Mesendoderm (in vitro differentiated cells): Measurements from ENCODE around the gene PIP5K1A.
A peak's percentile ranks its signal among the peaks of the same experiment; 100 is the strongest.

Experiments
- DNase-seq: peaks from one replicate; pipeline ENCODE4 v3.0.0; 2013
- H2AK5ac ChIP-seq: 2 replicates; pipeline ENCODE4 v1.6.1; 2013; ENCODE audit warnings: low read length, inconsistent platforms
- H2BK120ac ChIP-seq: 2 replicates; pipeline ENCODE4 v1.6.1; 2013; ENCODE audit warnings: low read depth, mild to moderate bottlenecking, low read length, moderate library complexity, mixed read lengths
- H2BK15ac ChIP-seq: replicated peaks from 2 replicates; pipeline ENCODE4 v1.6.1; 2013; ENCODE audit warnings: low read depth, mild to moderate bottlenecking, moderate library complexity
- H2BK5ac ChIP-seq: 2 replicates; pipeline ENCODE4 v1.6.1; 2013; ENCODE audit warnings: low read length, inconsistent platforms
- H3K18ac ChIP-seq: 2 replicates; pipeline ENCODE4 v1.6.1; 2013; ENCODE audit warnings: mild to moderate bottlenecking, low read length, mixed read lengths
- H3K23ac ChIP-seq: one replicate; pipeline ENCODE4 v1.6.1; 2013; ENCODE audit warnings: low read length
- H3K27ac ChIP-seq: 2 replicates; pipeline ENCODE4 v1.5.1; 2013; ENCODE audit warnings: low read depth, mild to moderate bottlenecking, inconsistent platforms, low read length, moderate library complexity
- H3K27me3 ChIP-seq: 2 replicates; pipeline ENCODE4 v1.6.1; 2013; ENCODE audit warnings: low read length, control low read depth, mild to moderate bottlenecking, inconsistent platforms; ENCODE audit not compliant: insufficient read depth, poor library complexity
- H3K36me3 ChIP-seq: 2 replicates; pipeline ENCODE4 v1.6.1; 2013; ENCODE audit warnings: low read length, inconsistent platforms; ENCODE audit not compliant: control insufficient read depth, insufficient read depth
- H3K4ac ChIP-seq: one replicate; pipeline ENCODE4 v1.6.1; 2013; ENCODE audit warnings: low read depth, mild to moderate bottlenecking, low read length, moderate library complexity
- H3K4me1 ChIP-seq: 2 replicates; pipeline ENCODE4 v1.6.1; 2013; ENCODE audit warnings: low read depth, low read length, inconsistent platforms; ENCODE audit not compliant: control insufficient read depth
- H3K4me2 ChIP-seq: 2 replicates; pipeline ENCODE4 v1.6.1; 2013; ENCODE audit warnings: low read length
- H3K4me3 ChIP-seq: 2 replicates; pipeline ENCODE4 v1.5.1; 2013; ENCODE audit warnings: mild to moderate bottlenecking, low read length
- H3K56ac ChIP-seq: one replicate; pipeline ENCODE4 v1.6.1; 2013; ENCODE audit warnings: low read length
- H3K79me1 ChIP-seq: 2 replicates; pipeline ENCODE4 v1.6.1; 2013; ENCODE audit warnings: low read length, inconsistent platforms
- H3K79me2 ChIP-seq: 2 replicates; pipeline ENCODE4 v1.6.1; 2013; ENCODE audit warnings: mild to moderate bottlenecking, low read length; ENCODE audit not compliant: control insufficient read depth, insufficient read depth
- H3K9ac ChIP-seq: 2 replicates; pipeline ENCODE4 v1.6.1; 2013; ENCODE audit warnings: low read length, inconsistent platforms
- H4K5ac ChIP-seq: one replicate; pipeline ENCODE4 v1.6.1; 2013; ENCODE audit warnings: low read length
- H4K8ac ChIP-seq: one replicate; pipeline ENCODE4 v1.6.1; 2013; ENCODE audit warnings: low read depth, mild to moderate bottlenecking, control low read depth, low read length, moderate library complexity
- WGBS: extraction: QIAGEN DNeasy Blood & Tissue Kit; methylation state at CpG from one replicate; pipeline ENCODE4 v1.1.7; 2013; ENCODE audit warnings: low lambda C conversion rate, missing lambda C conversion rate; ENCODE audit not compliant: insufficient coverage; ENCODE audit errors: extremely low coverage; 5-methylcytosine and 5-hydroxymethylcytosine counted together

Gene PIP5K1A

GRCh38 chr1:151167116-151167515 lies 31.2 kb upstream of the PIP5K1A start:
- Histone ChIP-seq H3K36me3 (no peaks in the 10 kb centered on the region), H3K9ac (peak overlapping the region; percentile 75), H2AK5ac (no peak overlapping the region), H3K4me1 (no peaks in the 10 kb centered on the region), H3K79me1 (no peaks in the 10 kb centered on the region), H3K23ac (no peak overlapping the region), H3K27ac (no peak overlapping the region), H3K27me3 (no peaks in the 10 kb centered on the region), H3K56ac (peak overlapping the region; percentile 79), H3K4me2 (no peak overlapping the region), H2BK5ac (no peak overlapping the region), H2BK15ac (no peak overlapping the region), H3K79me2 (no peaks in the 10 kb centered on the region), H4K5ac (no peak overlapping the region), H3K4ac (no peak overlapping the region), H2BK120ac (no peak overlapping the region), H3K4me3 (no peak overlapping the region), H4K8ac (no peak overlapping the region), H3K18ac (no peak overlapping the region)
- WGBS = no CpG with 5 or more reads among the region's 6 CpGs
- DNase-seq = no peak

DNA sequence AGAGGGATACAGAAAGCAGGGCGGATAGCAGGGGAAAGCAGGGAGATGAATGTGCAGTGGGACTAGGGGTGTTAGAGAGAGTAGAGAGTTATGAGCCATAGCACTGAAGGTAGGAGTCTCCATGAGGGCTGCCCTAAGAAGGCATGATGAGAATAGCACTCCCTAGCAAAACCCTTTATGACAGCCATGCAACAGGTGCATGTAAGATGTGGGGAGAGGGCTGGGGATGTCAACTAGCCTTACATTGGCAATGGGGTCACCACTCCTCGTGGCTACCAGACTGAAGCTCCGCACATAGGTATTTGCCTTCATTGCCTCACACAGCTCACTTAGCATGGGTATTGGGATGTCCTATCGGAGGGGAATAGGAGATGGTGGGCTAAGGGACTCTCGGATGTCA lies 27.2 kb upstream of the PIP5K1A start:
- Histone ChIP-seq H3K27me3 (no peaks in the 10 kb centered on the region), H3K4me2 (no peak overlapping the region), H3K36me3 (peaks cover 1% of the 10 kb centered on the region), H3K79me1 (no peaks in the 10 kb centered on the region), H2BK120ac (no peak overlapping the region), H3K79me2 (no peaks in the 10 kb centered on the region), H4K8ac (no peak overlapping the region), H2AK5ac (no peak overlapping the region), H3K56ac (no peak overlapping the region), H4K5ac (no peak overlapping the region), H3K23ac (no peak overlapping the region), H2BK5ac (no peak overlapping the region), H3K9ac (no peak overlapping the region), H3K4me1 (no peaks in the 10 kb centered on the region), H3K4ac (no peak overlapping the region), H3K27ac (no peak overlapping the region), H3K4me3 (no peak overlapping the region), H2BK15ac (no peak overlapping the region), H3K18ac (no peak overlapping the region)
- no peak for DNase-seq
- no CpG with 5 or more reads among the region's 5 CpGs for WGBS

- H2BK120ac ChIP-seq = no peak overlapping the region
- no peak overlapping the region for H2BK5ac ChIP-seq
- no peak overlapping the region for H3K18ac ChIP-seq
- DNase-seq = no peak
- no peak overlapping the region for H2AK5ac ChIP-seq
- H3K27me3 ChIP-seq = no peaks in the 10 kb centered on the region
- H3K4ac ChIP-seq = no peak overlapping the region
- no peak overlapping the region for H2BK15ac ChIP-seq
- no peak overlapping the region for H3K9ac ChIP-seq
- no peak overlapping the region for H4K5ac ChIP-seq
- no peak overlapping the region for H3K27ac ChIP-seq
- no peak overlapping the region for H3K23ac ChIP-seq
- H3K36me3 ChIP-seq = peaks cover 1% of the 10 kb centered on the region
- no CpG with 5 or more reads among the region's 6 CpGs for WGBS
- H3K4me2 ChIP-seq = no peak overlapping the region
- H4K8ac ChIP-seq = no peak overlapping the region
- no peaks in the 10 kb centered on the region for H3K79me1 ChIP-seq
- H3K4me3 ChIP-seq = no peak overlapping the region
- no peaks in the 10 kb centered on the region for H3K79me2 ChIP-seq
- no peak overlapping the region for H3K56ac ChIP-seq
- no peaks in the 10 kb centered on the region for H3K4me1 ChIP-seq
Observed at GRCh38 chr1:151175041-151175741, 23.2 kb upstream of the PIP5K1A start.

DNA sequence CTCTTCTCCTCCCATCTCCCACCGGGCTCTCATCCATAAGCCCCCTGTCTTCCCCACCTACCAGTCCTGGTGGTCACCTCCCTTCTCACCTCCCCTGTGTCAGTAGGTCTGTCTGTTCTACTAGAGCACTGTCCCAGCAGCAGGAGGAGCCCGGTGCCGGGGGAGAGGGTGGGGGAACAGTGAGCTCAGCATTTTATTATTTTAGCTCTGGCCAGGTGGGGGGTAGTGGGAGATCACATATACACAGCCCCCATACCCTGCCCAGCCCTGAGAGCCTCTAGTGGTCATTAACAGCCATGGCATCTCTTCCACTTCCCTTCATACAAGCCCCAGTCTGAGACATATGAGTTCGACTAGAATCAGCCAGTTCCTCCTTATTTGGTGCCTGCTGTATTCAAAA lies 22.5 kb upstream of the PIP5K1A start, which contains the start of gene TMOD4:
TMOD4 (minus strand) TSS at position 119 of the 400 bp plus-strand sequence. CDS start 1,106 bp downstream, outside the sequence.
- Histone ChIP-seq H3K4me3 (no peak within 1 kb of the TSS), H3K23ac (no peak within 1 kb of the TSS), H4K5ac (no peak within 1 kb of the TSS), H3K79me2 (no peaks in the 10 kb centered on the region), H2AK5ac (no peak within 1 kb of the TSS), H3K18ac (no peak within 1 kb of the TSS), H4K8ac (no peak within 1 kb of the TSS), H3K79me1 (no peaks in the 10 kb centered on the region), H3K4me1 (no peaks in the 10 kb centered on the region), H2BK5ac (no peak within 1 kb of the TSS), H2BK15ac (no peak within 1 kb of the TSS), H3K9ac (no peak within 1 kb of the TSS), H3K4ac (no peak within 1 kb of the TSS), H3K27me3 (no peaks in the 10 kb centered on the region), H3K27ac (no peak within 1 kb of the TSS), H3K4me2 (no peak within 1 kb of the TSS), H3K56ac (no peak within 1 kb of the TSS), H3K36me3 (peaks cover 1% of the 10 kb centered on the region), H2BK120ac (no peak within 1 kb of the TSS)
- WGBS = no CpG with 5 or more reads among the region's 4 CpGs
- DNase-seq = peak; percentile 48

- H4K5ac ChIP-seq = no peak overlapping the region
- no peak overlapping the region for H3K18ac ChIP-seq
- no peak overlapping the region for H3K27ac ChIP-seq
- H3K79me2 ChIP-seq = no peaks in the 10 kb centered on the region
- no peak overlapping the region for H3K4me2 ChIP-seq
- no peak overlapping the region for H3K4me3 ChIP-seq
- no peak overlapping the region for H3K56ac ChIP-seq
- H3K79me1 ChIP-seq = no peaks in the 10 kb centered on the region
- H3K23ac ChIP-seq = no peak overlapping the region
- H2BK5ac ChIP-seq = no peak overlapping the region
- WGBS = no CpG with 5 or more reads among the region's 17 CpGs
- no peak overlapping the region for H2AK5ac ChIP-seq
- H3K4me1 ChIP-seq = no peaks in the 10 kb centered on the region
- peaks cover 4% of the 10 kb centered on the region for H3K36me3 ChIP-seq
- H3K9ac ChIP-seq = no peak overlapping the region
- H2BK120ac ChIP-seq = no peak overlapping the region
- no peaks in the 10 kb centered on the region for H3K27me3 ChIP-seq
- no peak for DNase-seq
- H4K8ac ChIP-seq = no peak overlapping the region
- no peak overlapping the region for H3K4ac ChIP-seq
- no peak overlapping the region for H2BK15ac ChIP-seq
Observed at GRCh38 chr1:151176514-151177045, 21.8 kb upstream of the PIP5K1A start.

DNA sequence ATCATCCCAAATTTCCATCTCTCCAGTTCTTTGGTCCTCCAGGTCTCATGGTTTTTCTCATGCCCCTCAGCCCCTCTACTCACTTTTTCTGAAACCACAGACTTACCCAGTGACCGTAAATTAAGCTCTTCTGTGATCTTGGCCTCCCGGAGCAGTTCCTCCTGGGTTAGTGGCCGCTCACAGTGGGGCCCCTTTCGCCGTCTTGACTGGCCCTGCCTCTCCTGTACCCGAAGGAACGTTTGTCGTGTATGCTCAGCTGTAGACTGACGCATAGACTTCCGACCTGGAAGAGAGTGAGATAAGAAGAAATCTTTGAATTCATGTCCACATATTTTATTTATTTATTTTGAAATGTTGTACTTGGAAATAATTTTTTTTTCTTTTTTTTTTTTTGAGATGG lies 14.1 kb upstream of the PIP5K1A start:
- Histone ChIP-seq H3K4me2 (no peak overlapping the region), H2BK120ac (no peak overlapping the region), H3K4me1 (no peaks in the 10 kb centered on the region), H4K5ac (no peak overlapping the region), H3K4me3 (no peak overlapping the region), H3K4ac (no peak overlapping the region), H3K36me3 (peaks cover 11% of the 10 kb centered on the region), H3K23ac (no peak overlapping the region), H3K27me3 (no peaks in the 10 kb centered on the region), H3K9ac (no peak overlapping the region), H4K8ac (no peak overlapping the region), H2BK15ac (no peak overlapping the region), H2BK5ac (no peak overlapping the region), H2AK5ac (no peak overlapping the region), H3K56ac (no peak overlapping the region), H3K27ac (no peak overlapping the region), H3K18ac (no peak overlapping the region), H3K79me2 (peaks cover 9% of the 10 kb centered on the region), H3K79me1 (peaks cover 8% of the 10 kb centered on the region)
- WGBS = no CpG with 5 or more reads among the region's 10 CpGs
- DNase-seq = no peak
